ENCODE measurements around the gene SEC16A.

The SEC16A gene

DNA sequence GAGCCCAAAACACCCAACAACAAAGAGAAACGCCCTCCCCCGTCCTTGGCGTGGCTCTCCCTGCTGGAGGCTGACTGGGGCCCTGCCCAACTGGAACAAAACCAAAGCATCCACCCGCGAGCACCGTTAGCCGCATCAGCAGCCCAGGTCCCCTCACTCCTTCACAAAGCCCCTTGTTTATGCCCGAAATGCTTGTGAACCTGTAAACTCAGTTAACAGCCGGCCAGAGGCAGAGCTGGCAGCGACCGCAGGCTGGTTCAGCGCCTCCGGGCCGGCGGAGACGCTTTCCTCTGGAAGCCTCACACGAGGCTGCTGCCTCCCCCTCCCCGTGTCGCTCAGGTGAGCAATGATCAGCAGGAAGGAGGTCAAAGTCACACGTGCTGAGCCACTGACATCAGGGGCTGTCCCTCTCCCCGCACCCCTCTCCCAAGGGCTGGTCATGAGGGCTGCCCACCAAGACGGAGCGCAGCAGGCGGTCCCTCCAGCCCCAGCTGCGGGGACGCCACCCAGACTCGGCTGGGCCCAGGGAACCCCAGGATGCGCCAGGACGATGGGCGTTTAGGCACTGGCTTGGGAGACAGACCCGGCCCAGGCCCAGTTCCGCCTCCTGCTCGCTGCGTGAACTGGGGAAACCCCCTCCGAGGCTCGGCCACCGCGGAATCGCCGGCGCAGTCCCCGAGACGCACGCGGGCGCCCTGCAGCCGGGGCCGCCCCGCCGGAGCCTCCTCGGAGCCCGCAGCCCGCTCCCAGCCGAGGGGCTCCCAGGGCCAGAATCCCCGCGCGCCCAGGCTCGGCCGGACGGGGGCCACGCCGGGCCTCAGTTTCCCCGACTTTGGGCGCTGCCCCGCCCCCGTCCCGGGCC, 83.4 kb downstream of the SEC16A start:
- DNase-seq = peak in 2 of 6 experiments; percentile 21 to 26

GRCh38 chr9:136398286-136398685, 84.6 kb downstream of the SEC16A start:
- no peak for DNase-seq

- no peak for DNase-seq
Measured at GRCh38 chr9:136397643-136398042, 85.2 kb downstream of the SEC16A start.

- DNase-seq = no peak
Measured at GRCh38 chr9:136396219-136396515, 86.7 kb downstream of the SEC16A start.

- DNase-seq = no peak
Measured at GRCh38 chr9:136395345-136396218, 87.3 kb downstream of the SEC16A start.

- DNase-seq = no peak
Measured at GRCh38 chr9:136395020-136395340, 87.9 kb downstream of the SEC16A start.

GRCh38 chr9:136394312-136395019, 88.4 kb downstream of the SEC16A start:
- DNase-seq = no peak

DNA sequence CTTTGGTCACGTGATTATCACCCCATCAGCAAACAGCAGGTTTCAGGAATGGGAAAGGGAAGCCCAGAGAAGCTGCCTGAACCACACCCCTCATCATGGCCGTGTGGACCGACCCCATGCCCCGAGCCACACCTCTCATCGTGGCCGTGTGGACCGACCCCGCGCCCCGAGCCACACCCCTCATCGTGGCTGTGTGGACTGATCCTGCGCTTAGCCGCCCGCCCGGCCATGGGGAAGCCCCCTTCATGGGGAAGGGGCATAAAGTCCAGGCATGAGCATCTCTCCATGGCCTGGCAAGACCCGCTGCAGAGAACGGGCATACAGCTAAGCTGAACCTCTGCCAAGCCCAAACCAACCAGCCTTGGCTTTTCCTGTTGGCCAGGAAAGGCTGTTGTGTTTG, 89.3 kb downstream of the SEC16A start:
- no peak for DNase-seq

DNA sequence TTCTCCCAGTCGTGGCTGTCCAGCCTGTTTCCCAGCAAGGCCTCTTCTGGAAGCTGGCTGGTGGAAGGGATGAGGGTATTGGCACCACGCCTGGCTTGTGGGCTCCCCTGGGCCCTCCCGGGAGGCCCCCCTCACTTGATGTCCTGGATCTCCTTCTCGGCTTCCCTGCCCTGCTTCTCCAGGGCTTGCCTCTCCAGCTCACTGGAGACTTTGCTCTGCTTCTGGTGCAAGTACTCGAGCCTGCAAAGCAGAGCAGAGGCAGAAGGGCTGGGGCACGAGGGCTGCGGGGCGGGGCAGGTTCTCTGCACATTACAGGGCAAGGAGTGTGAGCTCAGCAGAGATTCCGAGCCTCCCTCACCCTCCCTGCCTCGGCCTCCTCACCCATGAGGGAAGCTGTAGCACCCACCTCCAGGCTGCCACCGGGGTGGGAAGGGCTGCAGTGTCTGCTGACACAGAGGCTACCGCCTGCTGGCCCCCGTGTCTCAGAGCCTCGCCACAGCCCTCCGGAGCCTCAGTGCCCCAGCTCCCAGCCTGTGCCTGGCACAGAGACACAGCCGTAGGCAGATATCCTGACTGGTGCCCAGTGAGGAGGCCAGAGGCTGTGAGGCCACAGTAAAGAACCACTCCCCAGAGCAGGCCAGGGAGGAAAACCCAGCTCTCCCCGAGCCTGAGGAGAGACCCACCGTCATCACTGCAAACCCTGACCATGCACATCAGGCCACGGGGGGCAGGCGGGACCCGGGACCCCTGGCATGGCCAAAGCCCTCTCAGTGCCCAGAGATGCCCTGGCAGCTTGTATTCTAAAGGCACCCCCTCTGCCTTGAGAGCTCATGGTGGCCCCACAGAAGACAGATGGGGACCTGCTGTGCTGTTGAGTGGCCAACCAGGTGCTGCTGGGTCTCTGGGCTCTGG, 90.0 kb downstream of the SEC16A start:
- no peak for DNase-seq

DNA sequence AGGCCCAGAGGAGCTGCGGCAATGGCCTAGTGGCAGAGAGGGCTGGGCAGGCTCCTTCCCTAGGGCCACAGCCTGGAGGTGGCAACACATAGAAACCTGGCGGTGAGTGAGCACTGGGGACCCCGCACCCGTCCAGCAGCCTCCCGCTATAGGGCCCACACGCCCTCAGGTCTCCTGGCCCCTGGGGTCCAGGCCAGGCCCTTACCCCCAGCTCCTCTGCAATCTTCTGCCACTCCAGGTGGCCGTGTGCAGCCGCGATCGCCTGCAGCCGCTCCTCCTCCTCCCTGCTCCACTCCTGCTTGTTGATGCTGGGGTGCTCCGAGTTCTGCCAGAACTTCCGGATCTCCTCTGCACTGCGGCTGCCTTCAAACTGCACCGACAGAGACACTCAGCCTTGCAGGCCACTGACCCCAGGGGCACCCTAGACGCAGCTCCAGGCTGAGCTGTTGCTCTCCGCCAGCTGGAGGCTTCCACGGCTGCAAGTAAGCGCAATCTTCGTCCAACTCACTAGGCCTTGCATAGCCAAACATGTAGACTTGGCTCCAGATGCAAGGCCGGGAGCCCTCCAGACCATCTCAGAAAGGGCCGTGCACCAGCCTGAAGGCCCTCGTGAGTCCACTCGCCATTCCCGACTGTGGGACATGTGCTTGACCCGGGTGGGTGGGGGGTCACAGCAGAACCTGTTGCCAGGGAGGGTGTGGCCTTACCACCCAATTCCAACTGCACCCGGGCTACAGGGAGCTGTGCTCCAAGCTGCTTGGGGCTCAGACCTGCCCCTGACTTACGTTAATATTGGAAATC, 90.9 kb downstream of the SEC16A start:
- DNase-seq = no peak

Measured in stimulated activated naive CD4-positive, alpha-beta T cell (primary cell).